ENCODE results near the gene UBE3C.

DNA sequence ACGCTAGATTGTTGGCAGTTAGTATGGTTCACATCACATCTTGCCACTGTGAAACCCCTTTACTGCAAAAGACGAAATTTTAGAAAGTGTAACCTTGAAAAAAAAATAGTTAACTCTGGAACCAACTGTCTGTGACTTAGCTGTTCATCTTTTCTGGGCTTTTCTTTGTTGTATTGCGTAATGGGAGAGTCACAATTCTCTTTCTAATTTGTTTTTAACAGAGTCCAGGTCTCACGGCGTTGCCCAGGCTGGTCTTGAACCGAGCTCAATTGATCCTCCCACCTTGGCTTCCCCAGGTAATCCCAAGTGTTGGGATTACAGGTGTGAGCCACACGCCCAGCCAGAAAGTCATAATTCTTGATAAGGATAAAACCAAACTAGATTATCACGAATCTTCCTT lies 14.5 kb downstream of the UBE3C start:
- TF ChIP-seq CTCF (IDR thresholded peaks at IDR 0.05 in 8 of 11, conservative IDR thresholded peaks at IDR 0.05 in 3 of 11) (no peak), POLR2A (IDR thresholded peaks at IDR 0.05) (no peak), POLR2AphosphoS5 (IDR thresholded peaks at IDR 0.05) (no peak)

All from spleen (tissue), 7 donors.